Neutrophil (primary cell): Measurements from ENCODE around the gene NRF1.
A peak's percentile ranks its signal among the peaks of the same experiment; 100 is the strongest.

Experiments
- H3K27ac ChIP-seq: fragments of 200-600 bp; sonication (generic); 2 replicates; pipeline ENCODE4 v1.5.1; 2016; ENCODE audit warnings: mild to moderate bottlenecking, moderate library complexity
- H3K27me3 ChIP-seq: fragments of 200-600 bp; sonication (generic); 2 replicates; pipeline ENCODE4 v1.6.0; 2016; ENCODE audit warnings: mild to moderate bottlenecking
- H3K36me3 ChIP-seq: fragments of 200-600 bp; sonication (generic); 2 replicates; pipeline ENCODE4 v1.5.1; 2017
- H3K4me1 ChIP-seq, 2 experiments: fragments of 200-600 bp in 1 of 2; sonication (generic) in 1 of 2; 1 replicate in 1 of 2; 2 replicates in 1 of 2; pipeline versions ENCODE4 v1.5.1 to v1.6.1; 2013 to 2016; ENCODE audit warnings: low read depth in 1 of 2, low read length in 1 of 2, mild to moderate bottlenecking in 1 of 2, moderate library complexity in 1 of 2; ENCODE audit not compliant: control insufficient read depth in 1 of 2, insufficient read depth in 1 of 2
- H3K4me3 ChIP-seq, 2 experiments: fragments of 200-600 bp in 1 of 2; sonication (generic) in 1 of 2; 1 replicate in 1 of 2; 2 replicates in 1 of 2; pipeline ENCODE4 v1.5.1; 2013 to 2016; ENCODE audit warnings: low read depth in 1 of 2, low read length in 1 of 2, mild to moderate bottlenecking in 1 of 2, moderate library complexity in 1 of 2
- H3K9me3 ChIP-seq: fragments of 200-600 bp; sonication (generic); 2 replicates; pipeline ENCODE4 v1.5.1; 2016
- CTCF ChIP-seq: fragments of 200-600 bp; sonication (generic); IDR thresholded peaks from 2 replicates; pipeline ENCODE4 v1.5.1; 2016; ENCODE audit warnings: antibody characterized with exemption

Gene NRF1

GRCh38 chr7:129610709-129611245, 743 bp upstream of the NRF1 start:
- Histone ChIP-seq H3K4me1 (peaks cover 82 to 87% of the 10 kb centered on the region in 2 experiments), H3K27me3 (no peaks in the 10 kb centered on the region), H3K4me3 (peak overlapping the region; percentile 80 to 94), H3K27ac (peak overlapping the region; percentile 91), H3K36me3 (no peaks in the 10 kb centered on the region), H3K9me3 (no peaks in the 10 kb centered on the region)
- TF ChIP-seq CTCF, result no peak

DNA sequence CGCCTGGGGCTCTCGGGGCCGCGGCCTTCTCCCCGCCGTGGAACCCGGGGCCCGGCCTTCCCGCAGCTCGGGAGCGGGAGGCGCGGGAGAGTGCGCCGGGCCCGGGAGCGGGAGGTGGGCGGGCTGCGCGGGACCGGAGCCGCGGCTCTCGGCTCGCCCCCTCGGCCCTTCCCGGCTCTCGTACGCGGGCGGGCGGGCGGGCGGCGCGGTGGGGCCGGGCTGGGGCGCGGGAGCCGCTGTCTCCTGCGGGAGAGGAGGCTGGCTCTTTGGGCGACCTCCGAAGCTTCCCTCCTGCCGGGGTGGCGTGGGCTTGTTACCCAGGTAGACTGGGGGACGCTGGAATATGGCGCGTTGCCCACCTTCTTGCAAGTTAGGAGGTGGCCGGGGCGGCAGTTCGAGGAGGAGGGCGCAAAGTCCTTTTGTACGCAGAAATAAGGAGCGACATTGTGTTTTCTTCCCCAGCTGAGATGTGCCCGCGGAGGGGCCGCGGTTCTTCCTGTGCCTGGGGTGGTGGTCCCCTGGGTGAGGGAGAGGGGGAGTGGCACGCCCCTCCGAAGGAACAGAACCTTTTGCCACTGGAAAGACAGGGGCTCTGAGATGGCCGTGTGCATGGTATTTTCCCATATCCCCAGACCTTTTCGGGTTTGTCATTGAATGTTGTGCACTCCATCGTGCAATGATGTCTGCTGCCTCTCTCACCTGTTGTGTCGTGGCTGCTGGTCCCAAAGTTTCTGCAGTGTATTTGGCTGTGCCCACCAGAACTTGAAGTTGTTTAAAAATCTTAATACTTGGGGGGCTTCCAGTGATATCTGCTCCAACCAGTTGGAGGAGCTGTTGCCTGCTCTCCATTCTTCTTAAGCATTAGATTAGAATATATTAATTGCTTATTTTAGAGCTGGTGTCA, 844 bp downstream of the NRF1 start:
- no peak for TF ChIP-seq CTCF
- H3K4me1 ChIP-seq, result peaks cover 83 to 87% of the 10 kb centered on the region in 2 experiments

DNA sequence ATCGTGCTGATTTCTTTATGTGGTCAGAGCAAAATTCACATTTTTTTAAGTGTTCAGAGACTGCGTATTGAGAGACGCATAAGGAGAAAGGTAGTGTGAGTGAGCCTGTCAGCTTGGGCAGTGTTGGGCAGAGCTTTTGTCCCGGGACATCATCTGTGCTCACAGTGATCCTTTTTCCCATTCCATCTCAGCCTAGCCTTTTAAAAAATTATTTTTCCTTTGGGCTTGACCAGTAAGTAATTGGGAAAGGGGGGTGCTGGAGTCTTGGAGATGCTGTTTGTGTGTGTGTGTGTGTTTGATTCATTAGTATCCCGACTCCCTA, 1.5 kb downstream of the NRF1 start:
- Histone ChIP-seq H3K27ac (peak overlapping the region; percentile 91), H3K4me1 (peaks cover 83 to 87% of the 10 kb centered on the region in 2 experiments), H3K4me3 (peak overlapping the region; percentile 80 to 94), H3K27me3 (no peaks in the 10 kb centered on the region), H3K36me3 (no peaks in the 10 kb centered on the region), H3K9me3 (no peaks in the 10 kb centered on the region)
- no peak for TF ChIP-seq CTCF

More for the DNA sequence above, 844 bp downstream of the NRF1 start:
- Histone ChIP-seq H3K27me3 (no peaks in the 10 kb centered on the region), H3K4me3 (peak overlapping the region; percentile 80 to 94), H3K9me3 (no peaks in the 10 kb centered on the region), H3K27ac (peak overlapping the region; percentile 91), H3K36me3 (no peaks in the 10 kb centered on the region)

- peaks cover 88 to 89% of the 10 kb centered on the region in 2 experiments for H3K4me1 ChIP-seq
These were observed 3.5 kb downstream of the NRF1 start for GRCh38 chr7:129615018-129615417.

GRCh38 chr7:129616530-129616929, 5.0 kb downstream of the NRF1 start:
- no peak for TF ChIP-seq CTCF
- no peaks in the 10 kb centered on the region for H3K9me3 ChIP-seq
- H3K4me1 ChIP-seq, result peaks cover 90 to 92% of the 10 kb centered on the region in 2 experiments
- peak overlapping the region; percentile 85 for H3K27ac ChIP-seq
- H3K4me3 ChIP-seq, result peak overlapping the region in 1 of 2 experiments; percentile 22
- no peaks in the 10 kb centered on the region for H3K27me3 ChIP-seq
- H3K36me3 ChIP-seq, result no peaks in the 10 kb centered on the region

More at GRCh38 chr7:129615018-129615417, 3.5 kb downstream of the NRF1 start:
- Histone ChIP-seq H3K4me3 (peak overlapping the region in 1 of 2 experiments; percentile 13), H3K9me3 (no peaks in the 10 kb centered on the region), H3K27ac (peak overlapping the region; percentile 85), H3K27me3 (no peaks in the 10 kb centered on the region), H3K36me3 (no peaks in the 10 kb centered on the region)
- TF ChIP-seq CTCF, result no peak
